DMS53 (cell line): Measurements from ENCODE around the gene SLC6A17.

Experiments used
- DNase-seq: peaks from one replicate; lab custom pipeline; 2025; lab: John Stamatoyannopoulos, UW

Gene SLC6A17

DNA sequence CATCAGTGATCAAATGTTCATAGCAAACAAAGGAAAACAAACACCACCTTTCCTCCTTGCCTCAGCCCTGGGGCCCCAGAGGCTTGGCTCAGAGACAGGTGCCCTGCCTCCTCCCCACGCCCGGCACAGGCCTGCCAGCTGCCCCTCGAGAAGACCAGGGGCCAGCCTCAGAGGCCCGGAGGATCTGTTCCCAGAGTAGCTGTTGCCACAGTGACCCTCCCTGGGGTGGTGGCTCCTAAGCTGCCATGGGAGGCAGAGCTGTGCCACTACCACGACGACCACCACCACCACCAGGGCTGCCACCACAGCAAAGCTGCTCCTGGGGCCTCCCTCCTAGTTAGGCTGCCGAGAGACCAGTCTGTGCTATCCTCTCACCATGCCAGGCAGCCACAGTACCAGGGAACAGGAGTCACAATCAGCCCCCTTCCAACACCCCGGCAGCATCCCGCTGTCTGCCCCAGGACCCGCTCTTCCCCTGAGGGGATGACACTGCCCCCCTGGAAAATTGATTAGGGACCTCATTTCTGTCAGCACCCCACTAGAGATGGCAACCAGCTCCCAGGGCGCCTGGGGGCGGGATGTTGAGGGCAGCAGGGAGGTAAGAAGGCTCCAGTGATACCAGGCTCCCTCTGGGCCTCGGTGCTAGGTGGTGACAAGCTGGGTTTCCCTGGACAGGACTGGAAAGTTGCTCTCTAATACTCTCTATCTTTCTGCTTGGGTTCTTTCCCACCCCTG, 90.3 kb downstream of the SLC6A17 start:
- DNase-seq: peak; percentile 84

DNA sequence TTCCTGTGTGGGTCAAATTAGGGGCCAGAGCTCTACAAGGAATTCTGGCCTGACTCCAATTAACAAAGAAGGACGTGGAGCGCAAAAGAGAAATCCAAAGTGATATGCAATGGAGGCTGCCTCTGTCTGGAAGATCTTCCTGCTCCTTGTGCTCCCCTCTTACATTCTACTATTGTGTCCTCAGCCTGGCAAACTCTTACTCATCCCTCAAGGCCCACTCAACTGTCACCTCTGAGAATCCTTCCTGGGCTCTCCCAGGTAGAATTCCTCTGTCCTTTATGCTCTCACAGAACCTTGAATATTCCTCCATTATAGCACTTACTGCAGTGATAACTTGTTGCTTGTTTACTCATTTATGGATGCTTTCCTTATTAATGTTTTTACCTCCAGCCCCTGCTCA, 91.2 kb downstream of the SLC6A17 start:
- no peak for DNase-seq

DNA sequence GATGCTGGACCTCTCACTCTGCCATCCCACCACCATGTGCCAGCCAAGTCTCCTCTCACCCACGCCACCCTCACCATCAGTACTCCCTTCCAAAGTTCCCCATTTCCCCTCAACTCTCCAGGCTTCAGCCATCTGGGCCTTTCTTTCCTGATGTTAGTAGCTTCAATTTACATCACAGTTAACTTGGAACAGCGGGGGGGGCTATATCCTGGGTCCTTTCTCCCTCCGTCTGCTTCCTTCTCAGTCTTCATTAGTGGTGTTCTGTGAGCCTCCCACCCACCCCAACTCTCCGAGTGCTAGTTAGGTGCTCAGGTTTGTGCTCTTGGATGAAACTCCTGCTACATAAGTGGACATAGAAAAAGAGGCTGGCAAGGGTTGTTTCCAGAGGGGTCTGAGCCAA, 91.8 kb downstream of the SLC6A17 start:
- DNase-seq: no peak

DNA sequence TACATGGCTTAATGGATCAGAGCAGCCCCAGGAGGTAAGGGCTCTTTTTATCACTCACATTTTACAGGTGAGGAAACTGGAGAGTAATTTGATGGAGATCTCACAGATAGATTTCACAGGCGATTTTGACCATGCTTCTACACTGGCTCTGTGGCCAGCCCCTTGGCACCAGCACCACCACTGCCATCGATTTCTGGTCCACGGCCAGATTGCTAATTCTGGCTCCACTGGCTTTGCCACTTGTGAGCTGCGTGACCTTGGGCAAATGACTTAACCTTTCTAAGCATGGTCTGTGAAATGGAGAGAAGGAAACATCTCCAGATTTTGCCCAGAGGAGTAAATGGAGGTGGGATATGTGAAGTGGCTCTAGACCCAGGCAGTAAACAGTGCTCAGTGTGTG, 92.4 kb downstream of the SLC6A17 start:
- DNase-seq: no peak

DNA sequence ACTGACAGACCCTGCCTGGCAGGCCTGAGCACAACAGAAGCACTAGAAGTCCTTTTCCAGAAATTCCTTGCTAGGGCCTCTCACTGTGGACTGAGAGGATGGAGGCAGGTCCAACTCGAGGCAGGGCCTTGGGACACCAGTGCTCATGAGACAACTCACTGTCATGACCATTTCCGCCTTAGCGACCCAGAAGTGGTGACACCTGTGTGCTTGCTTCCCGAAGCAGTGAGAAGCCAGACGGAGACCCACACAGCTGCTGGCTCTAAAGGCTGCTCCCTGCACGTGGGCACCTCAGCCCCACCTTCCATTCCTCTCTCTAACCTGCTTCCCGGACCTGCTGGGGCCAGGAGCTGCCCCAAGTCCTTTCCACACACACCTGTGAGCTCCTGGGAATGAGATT, 92.9 kb downstream of the SLC6A17 start:
- DNase-seq: peak; percentile 68

DNA sequence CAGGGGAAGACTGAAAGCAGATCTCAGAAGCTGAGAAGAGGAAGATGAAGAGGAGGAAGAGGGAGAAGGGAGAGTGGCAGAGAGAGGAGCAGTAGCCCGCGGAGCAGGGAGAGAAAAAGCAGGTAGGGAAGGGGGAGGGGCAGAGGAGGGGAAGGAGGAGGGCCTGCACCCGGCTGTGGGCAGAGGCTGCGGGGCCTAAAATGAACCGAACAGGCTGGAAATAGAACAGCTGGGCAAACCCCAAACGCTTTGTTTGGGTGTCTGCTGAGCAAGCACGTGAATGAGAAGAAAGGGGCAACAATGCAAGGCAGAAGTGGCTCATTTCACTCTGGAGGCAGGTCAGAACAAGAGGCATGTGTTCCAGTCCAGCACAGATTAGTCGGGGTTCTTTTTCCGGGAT, 93.3 kb downstream of the SLC6A17 start:
- DNase-seq: peak; percentile 63

DNA sequence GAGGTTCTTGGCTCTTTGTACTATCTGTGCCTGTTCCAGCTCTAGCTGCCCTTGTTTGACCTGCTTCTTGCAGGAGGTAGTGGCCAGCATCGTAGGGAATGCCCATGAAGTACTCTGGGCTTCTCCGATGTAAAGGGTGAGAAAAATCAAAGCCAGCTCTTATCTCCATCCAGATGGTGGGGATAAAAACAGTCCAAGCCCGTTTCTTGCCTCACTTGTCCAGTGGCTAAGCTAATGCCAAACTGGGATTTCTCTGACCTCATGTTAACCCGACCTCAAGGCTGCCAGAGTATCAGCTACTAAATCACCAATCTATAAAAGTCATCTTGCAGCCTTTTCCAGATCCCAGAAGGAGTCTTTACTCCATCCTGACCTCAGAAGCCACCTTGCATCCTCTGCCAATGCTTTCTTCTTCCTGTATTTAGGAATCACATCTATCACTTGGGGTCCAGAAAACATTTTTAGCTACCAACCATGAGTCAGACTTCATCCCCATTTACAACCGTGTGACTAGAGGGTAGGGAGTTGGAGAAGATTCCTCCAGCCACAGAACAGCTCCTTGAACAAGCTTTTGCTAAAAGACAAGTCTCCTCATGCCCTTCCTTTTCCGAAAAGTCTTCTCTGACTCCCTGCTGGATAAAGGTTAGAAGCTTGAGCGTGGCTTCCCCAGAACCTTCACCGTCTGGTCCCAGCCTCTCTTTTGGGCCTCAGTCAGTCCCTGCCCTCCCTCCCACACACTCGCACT, 95.8 kb downstream of the SLC6A17 start:
- no peak for DNase-seq

DNA sequence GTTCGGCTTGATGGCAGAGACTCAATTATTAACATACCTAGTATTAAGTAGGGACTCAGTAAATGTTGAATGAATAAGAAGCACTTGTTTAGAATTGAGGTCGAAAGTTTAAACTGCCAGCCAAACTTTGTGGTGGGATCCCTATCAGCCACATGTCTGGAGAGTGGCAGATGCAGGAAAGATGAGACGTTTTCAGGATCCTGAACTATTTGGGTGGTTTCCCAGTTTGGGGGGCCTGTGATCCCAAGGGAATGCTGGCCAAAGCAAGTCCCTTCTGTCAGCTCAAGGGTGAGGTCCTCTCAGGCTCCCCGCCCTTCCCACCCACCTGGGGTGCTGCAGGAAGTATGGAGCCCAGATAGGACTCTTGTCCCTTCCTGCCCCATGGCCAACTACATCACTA, 98.5 kb downstream of the SLC6A17 start:
- DNase-seq: no peak

DNA sequence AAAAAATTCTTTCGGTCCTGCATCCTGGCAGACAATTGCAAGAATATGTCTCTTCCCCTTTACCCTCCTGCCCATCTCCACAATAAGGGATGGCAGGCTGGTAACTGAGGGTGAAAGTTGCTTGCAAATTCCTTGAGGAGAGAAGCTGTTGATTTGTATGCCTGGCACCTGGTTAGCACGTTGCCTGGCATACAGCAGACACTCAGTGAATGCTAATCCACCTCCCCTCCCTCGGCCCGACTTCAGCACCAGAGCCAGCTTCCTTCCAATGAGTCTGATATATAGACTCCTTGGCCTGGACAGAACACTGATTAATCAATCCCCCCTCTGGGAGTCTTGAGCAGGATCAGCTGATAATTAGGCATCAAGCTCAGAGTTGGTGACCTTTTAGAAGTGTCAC, 99.0 kb downstream of the SLC6A17 start:
- DNase-seq: no peak

DNA sequence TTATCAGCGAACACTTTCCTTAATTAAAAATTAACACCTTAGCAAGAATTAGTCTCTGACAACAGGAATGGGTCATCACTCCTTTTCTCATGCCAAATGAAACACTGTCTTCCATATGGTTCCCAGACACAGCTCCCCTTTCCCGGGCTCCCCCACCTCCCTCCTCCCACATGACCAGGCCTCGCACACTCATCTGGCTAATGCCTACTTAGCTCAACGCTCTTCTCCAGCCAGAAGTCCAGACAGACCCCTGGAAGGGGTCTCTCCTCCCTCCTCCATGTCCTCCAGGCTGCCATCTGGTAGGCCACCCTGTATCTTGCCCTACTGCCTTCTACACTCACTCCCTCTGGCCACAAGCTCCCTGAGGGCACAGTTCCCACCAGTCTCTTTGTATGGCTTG, 99.7 kb downstream of the SLC6A17 start:
- no peak for DNase-seq

DNA sequence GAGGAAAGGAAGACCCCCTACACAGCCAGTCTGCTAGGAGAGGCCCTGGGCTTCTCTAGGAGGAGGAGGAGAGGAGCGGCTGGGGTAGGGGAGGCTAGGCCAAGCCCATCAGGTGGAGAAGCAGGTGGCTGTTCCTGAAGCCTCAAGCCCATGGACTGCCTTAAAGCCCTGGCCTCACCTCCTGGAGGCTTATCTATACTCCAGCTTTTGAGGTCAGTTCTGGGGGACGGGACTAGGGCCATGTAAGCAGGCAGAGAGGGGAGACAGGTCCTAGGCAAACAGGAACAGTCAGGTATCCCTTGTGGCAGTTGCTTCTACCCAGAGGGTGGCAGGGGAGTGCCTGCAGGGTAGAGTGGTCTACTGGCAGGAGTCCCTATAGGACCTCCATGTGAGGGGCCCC, 100.5 kb downstream of the SLC6A17 start:
- no peak for DNase-seq
